Cerebellar nuclear complex (tissue), 1 donor: ENCODE results near the gene CADM4.
A peak's percentile ranks its signal among the peaks of the same experiment; 100 is the strongest.
"Not testable (repeated sequence)": the region's sequence is repeated elsewhere in the genome, so short reads cannot be mapped to it uniquely, and the experiment has no call there.

Experiments used
- DNase-seq, 2 experiments: peaks; one replicate each; lab custom pipeline; 2025; lab: John Stamatoyannopoulos, UW

Gene CADM4

GRCh38 chr19:43606569-43607229 lies 33.0 kb downstream of the CADM4 start:
- no peak for DNase-seq

GRCh38 chr19:43605875-43606568 lies 33.6 kb downstream of the CADM4 start:
- DNase-seq, result no peak

- DNase-seq, result peak in 1 of 2 experiments; percentile 17
Measured at GRCh38 chr19:43600326-43600725, 39.3 kb downstream of the CADM4 start.

GRCh38 chr19:43599635-43600295 lies 39.9 kb downstream of the CADM4 start:
- peak in 1 of 2 experiments; percentile 17 for DNase-seq

GRCh38 chr19:43598445-43599240 lies 41.0 kb downstream of the CADM4 start:
- DNase-seq, result no peak

GRCh38 chr19:43597876-43598275 lies 41.8 kb downstream of the CADM4 start:
- no peak for DNase-seq

- DNase-seq, result no peak
Measured at GRCh38 chr19:43596842-43597461, 42.7 kb downstream of the CADM4 start.

- peak; percentile 97 to 99 for DNase-seq
Measured at GRCh38 chr19:43595999-43596841, 43.4 kb downstream of the CADM4 start, which contains the start of the genes IRGQ and ZNF576. Gene IRGQ (minus strand): TSS chr19:43596134. CDS start chr19:43595338, 796 bp downstream. Gene ZNF576 (plus strand): TSS chr19:43596595. CDS start chr19:43597109, 514 bp downstream.

- DNase-seq, result no peak
Measured at GRCh38 chr19:43595605-43595998, 44.0 kb downstream of the CADM4 start.

- DNase-seq, result no peak
Measured at GRCh38 chr19:43594710-43595604, 44.7 kb downstream of the CADM4 start.

- no peak for DNase-seq
Measured at GRCh38 chr19:43594081-43594697, 45.5 kb downstream of the CADM4 start.

GRCh38 chr19:43592800-43593350 lies 46.8 kb downstream of the CADM4 start:
- DNase-seq, result no peak

GRCh38 chr19:43591904-43592772 lies 47.5 kb downstream of the CADM4 start:
- no peak for DNase-seq

- no peak for DNase-seq
Measured at GRCh38 chr19:43589678-43590077, 50.0 kb downstream of the CADM4 start.

GRCh38 chr19:43589277-43589676 lies 50.4 kb downstream of the CADM4 start:
- no peak for DNase-seq

GRCh38 chr19:43587029-43587428 lies 52.6 kb downstream of the CADM4 start:
- DNase-seq, result not testable (repeated sequence)

- no peak for DNase-seq
Measured at GRCh38 chr19:43586346-43586745, 53.3 kb downstream of the CADM4 start.

- DNase-seq, result no peak
Measured at GRCh38 chr19:43584484-43584883, 55.2 kb downstream of the CADM4 start.
